Measurements from ENCODE around the gene SUN5. TPM values are rescaled to one million over a fixed set of nuclear protein-coding genes. Genes with fewer than 3 reads are reported as not detected.

SUN5 gene
- total and polyA plus RNA-seq, 4 donors, result not detected

DNA sequence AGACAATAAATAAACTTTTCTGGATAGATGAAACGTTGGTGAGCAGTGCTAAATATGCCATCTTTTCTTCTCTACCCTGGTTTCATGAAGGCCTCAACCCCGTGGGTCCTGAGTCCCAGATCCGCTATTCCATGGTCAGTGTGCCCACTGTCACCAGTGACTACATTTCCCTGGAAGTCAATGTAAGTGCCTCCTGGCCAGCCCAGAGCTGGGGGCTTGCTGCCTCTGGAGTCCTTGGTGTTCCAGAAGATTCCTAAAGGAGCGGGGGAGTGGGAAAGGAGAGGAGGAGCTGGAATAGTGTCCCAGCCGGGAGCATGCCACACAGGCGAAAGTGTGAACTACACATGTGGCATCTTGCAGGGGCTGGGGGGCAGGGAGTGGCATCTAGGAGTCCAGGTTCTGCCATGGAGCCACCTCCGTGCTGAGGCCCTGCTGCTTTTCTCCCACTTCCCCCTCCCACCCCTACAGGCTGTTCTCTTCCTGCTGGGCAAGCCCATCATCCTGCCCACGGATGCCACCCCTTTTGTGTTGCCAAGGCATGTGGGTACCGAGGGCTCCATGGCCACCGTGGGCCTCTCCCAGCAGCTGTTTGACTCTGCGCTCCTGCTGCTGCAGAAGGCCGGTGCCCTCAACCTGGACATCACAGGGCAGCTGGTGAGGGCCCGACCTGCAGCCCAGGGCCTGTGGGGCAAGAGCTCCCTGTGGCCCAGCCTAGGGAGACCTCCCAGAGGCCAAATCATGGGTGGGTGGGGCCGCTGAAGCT lies 14.1 kb upstream of the SUN5 start:
- 82% methylated on average over 14 of the region's 14 CpGs for WGBS
- no peak overlapping the region for H3K27ac ChIP-seq (ENCODE audit: low read depth in 1 of 2, low read length in 2 of 2)
- no peaks in the 10 kb centered on the region for H3K36me3 ChIP-seq (ENCODE audit: control insufficient read depth in 4 of 4, insufficient read depth in 3 of 4, low read depth in 1 of 4, low read length in 3 of 4)
- H3K27me3 ChIP-seq (ENCODE audit: control insufficient read depth in 4 of 4, insufficient read depth in 4 of 4, low read length in 3 of 4), result no peaks in the 10 kb centered on the region
- H3K9me3 ChIP-seq (ENCODE audit: control insufficient read depth in 4 of 4, low read length in 3 of 4), result no peaks in the 10 kb centered on the region
- no peak overlapping the region for H3K9ac ChIP-seq (ENCODE audit: low read depth in 1 of 2, low read length in 2 of 2)
- TF ChIP-seq HNF4A (conservative IDR thresholded peaks at IDR 0.05) (no peak), CTCF (IDR thresholded peaks at IDR 0.05; ENCODE audit: low read depth, low read length, missing input control) (no peak), ZBTB33 (IDR thresholded peaks at IDR 0.05) (no peak), YY1 (IDR thresholded peaks at IDR 0.05) (no peak), FOXA1 (IDR thresholded peaks at IDR 0.05) (no peak), TAF1 (conservative IDR thresholded peaks at IDR 0.05) (no peak), GABPA (IDR thresholded peaks at IDR 0.05 in 1 of 2, conservative IDR thresholded peaks at IDR 0.05 in 1 of 2) (no peak), SP1 (IDR thresholded peaks at IDR 0.05) (no peak), MAX (IDR thresholded peaks at IDR 0.05) (no peak)
- no peak overlapping the region for H3K4me3 ChIP-seq (ENCODE audit: low read depth in 1 of 3, low read length in 3 of 3)
- no peak for DNase-seq (ENCODE audit: low spot score)
- no peaks in the 10 kb centered on the region for H3K4me1 ChIP-seq (ENCODE audit: control insufficient read depth in 4 of 4, insufficient read depth in 4 of 4, low read length in 3 of 4)

DNA sequence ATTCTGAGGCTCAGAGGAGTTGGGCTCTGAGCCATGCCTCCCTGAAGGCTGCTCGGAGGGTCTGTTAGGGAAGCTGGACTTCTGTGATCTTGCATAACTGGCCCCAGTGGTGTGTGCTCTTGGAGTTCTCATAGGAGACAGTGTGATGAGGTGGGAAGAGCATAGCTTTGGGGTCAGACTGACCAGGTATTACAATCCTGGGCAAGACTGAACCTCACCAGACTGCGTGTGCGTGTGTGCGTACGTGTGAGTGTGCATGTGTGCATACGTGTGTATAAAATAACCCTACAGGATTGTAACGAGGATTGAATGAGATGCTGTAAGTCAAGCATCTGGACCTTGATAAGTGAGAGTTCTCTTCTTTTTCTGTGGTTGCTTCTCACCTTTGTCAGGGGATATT lies 13.3 kb upstream of the SUN5 start:
- Histone ChIP-seq H3K36me3 (ENCODE audit: control insufficient read depth in 4 of 4, insufficient read depth in 3 of 4, low read depth in 1 of 4, low read length in 3 of 4) (no peaks in the 10 kb centered on the region), H3K9me3 (ENCODE audit: control insufficient read depth in 4 of 4, low read length in 3 of 4) (no peaks in the 10 kb centered on the region), H3K9ac (ENCODE audit: low read depth in 1 of 2, low read length in 2 of 2) (no peak overlapping the region), H3K27me3 (ENCODE audit: control insufficient read depth in 4 of 4, insufficient read depth in 4 of 4, low read length in 3 of 4) (peaks cover 0 to 2% (median 0%) of the 10 kb centered on the region in 4 donors), H3K4me1 (ENCODE audit: control insufficient read depth in 4 of 4, insufficient read depth in 4 of 4, low read length in 3 of 4) (no peaks in the 10 kb centered on the region), H3K27ac (ENCODE audit: low read depth in 1 of 2, low read length in 2 of 2) (no peak overlapping the region), H3K4me3 (ENCODE audit: low read depth in 1 of 3, low read length in 3 of 3) (no peak overlapping the region)
- no peak for DNase-seq (ENCODE audit: low spot score)
- no peak for TF ChIP-seq YY1 (IDR thresholded peaks at IDR 0.05)
- no peak for TF ChIP-seq RAD21 (IDR thresholded peaks at IDR 0.05)
- no peak for TF ChIP-seq TAF1 (conservative IDR thresholded peaks at IDR 0.05)
- no peak for TF ChIP-seq RXRA (IDR thresholded peaks at IDR 0.05)
- TF ChIP-seq JUND (IDR thresholded peaks at IDR 0.05), result no peak
- no peak for TF ChIP-seq FOXA1 (IDR thresholded peaks at IDR 0.05)
- TF ChIP-seq NR2F2 (IDR thresholded peaks at IDR 0.05), result no peak
- no peak for TF ChIP-seq ZBTB33 (IDR thresholded peaks at IDR 0.05)
- WGBS, result 86% methylated on average over 7 of the region's 7 CpGs
